M059J (cell line): ENCODE results near the gene PSMA2. TPM values are rescaled to one million over a fixed set of nuclear protein-coding genes. Genes with fewer than 3 reads are reported as not detected.

Experiments
- DNase-seq: peaks from one replicate; pipeline ENCODE4 v3.0.0-alpha.2; 2012; ENCODE audit warnings: low read depth
- total RNA-seq: library from RNA; depleted of rRNA; stranded (reverse); fragments of >200 nt; shearing (Covaris generic); gene quantifications from 2 replicates; pipeline ENCODE4 v1.2.3, GENCODE V29; 2014

Gene PSMA2
- total RNA-seq, 1 experiment from 2014 or later, result 306 TPM

DNA sequence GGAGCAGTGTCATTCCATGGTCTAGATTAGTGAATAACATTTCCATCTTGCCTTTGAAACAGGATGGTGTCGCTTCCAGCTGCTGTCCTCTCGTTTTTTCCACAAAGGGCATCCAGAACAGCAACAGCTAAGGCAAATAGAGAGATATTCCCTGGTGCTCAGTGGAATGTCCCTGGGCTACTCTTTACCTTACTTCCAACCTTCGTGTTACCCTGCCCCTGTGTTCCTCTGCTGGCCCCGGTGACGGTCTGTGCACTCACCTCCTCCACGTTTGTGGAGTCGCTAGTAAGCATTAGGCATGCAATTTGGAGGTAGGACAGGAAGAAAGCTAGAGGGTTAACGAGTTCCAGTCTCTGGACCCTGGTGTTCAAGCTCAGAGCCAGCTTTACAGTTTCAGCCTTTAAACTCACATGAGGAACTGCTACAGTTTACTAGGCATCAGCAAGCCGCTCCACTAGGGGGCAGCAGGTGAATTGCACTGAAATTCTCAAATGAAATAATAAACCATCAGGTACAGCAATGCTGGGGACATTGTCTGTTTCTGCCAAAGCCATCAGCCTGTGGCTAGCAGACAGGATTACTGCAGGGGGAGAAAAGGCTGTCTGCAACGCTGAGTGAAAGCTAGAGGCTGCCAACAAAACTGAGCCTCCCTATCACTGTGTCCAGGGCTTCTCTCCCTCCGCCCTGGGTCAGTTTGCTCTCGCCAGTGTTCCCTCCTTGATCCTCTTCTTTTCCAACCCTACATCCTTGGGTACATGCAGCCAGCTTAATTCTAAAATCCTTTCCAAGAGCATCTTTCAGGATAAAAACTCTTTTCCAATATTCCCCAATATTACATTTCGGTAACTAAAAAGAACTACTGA is 9.2 kb upstream of the PSMA2 start:
- peak; percentile 71 for DNase-seq

DNA sequence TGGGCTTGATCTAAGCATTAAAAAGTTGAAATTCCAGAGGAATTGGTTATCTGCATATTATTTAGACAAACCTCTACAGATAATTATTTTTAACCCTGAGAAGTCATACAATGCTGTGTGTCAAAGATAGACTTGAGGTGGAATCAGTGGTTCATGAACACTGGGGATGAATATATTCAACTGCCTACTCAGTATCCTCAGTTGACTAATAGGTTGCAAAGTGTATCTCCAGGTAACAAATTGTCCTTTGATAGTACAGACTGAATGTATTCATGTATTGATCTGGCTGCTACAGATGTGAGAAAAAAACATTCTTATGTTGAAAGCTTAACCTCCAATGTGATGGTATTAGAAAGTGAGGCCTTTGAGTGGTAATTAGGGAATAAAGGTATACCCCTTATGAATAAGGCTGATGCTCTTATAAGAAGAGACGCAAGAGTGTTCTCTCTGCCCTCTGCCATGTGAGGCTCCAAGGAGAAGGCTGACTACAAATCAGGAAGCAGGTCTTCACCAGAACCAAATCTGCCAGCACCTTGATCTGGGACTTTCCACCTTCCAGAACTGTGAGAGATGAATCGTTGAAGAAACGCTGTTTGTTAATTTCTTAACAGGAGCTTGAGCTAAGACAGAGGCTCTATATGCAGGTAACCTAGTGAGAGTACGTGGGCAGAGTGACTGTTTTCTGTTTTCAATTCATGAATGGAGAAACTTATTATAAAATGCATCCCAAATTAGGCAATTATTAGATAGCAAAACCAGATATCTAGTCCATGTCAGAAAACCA is 7.7 kb upstream of the PSMA2 start:
- no peak for DNase-seq

DNA sequence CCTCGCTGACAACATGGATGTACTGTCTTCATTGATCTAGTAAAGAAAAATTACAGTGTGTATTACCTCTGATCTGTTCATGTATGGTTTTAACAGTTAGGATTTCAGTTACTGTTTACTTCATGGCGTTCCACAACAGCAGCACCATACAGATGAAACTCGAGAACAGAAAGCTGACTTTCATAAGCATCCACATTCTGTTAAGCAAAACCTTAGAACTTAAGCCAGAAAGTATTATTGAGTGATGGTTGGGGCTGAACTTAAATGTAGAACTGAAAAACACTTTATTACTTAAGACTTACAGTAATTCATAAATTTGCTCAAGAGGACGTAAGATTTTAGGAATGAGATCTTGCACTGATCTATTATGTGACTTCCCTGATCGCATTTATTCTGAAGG is 3.9 kb upstream of the PSMA2 start:
- DNase-seq, result no peak

- no peak for DNase-seq
These were observed 2.3 kb upstream of the PSMA2 start for GRCh38 chr7:42934291-42934690.

- peak; percentile 48 for DNase-seq
These were observed 1.0 kb upstream of the PSMA2 start for GRCh38 chr7:42932811-42933591.

- DNase-seq, result peak; percentile 44
These were observed 534 bp downstream of the PSMA2 start for GRCh38 chr7:42931447-42931833.

DNA sequence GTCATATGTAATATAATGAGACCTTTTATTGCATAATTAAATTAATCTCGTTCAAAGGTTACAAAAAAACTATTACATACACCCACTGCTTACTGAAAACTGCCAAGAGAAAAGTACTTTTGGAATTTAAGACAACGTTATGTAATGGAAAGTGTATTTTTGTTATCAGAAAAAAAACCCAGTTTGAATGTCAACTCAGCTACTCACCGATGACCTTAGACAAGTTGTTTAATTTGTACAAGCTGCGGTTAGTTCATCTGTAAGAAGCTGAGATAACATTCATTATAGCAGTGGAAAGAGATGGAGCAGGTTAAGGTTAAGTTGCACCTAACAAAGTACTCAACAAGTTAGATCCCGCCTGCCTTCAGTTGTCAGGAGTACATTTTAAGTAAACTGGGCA is 1.1 kb downstream of the PSMA2 start:
- DNase-seq, result peak; percentile 20

GRCh38 chr7:42929449-42929848 is 2.5 kb downstream of the PSMA2 start:
- DNase-seq, result no peak

GRCh38 chr7:42928754-42929153 is 3.2 kb downstream of the PSMA2 start:
- no peak for DNase-seq

GRCh38 chr7:42926204-42926603 is 5.8 kb downstream of the PSMA2 start:
- DNase-seq, result no peak

DNA sequence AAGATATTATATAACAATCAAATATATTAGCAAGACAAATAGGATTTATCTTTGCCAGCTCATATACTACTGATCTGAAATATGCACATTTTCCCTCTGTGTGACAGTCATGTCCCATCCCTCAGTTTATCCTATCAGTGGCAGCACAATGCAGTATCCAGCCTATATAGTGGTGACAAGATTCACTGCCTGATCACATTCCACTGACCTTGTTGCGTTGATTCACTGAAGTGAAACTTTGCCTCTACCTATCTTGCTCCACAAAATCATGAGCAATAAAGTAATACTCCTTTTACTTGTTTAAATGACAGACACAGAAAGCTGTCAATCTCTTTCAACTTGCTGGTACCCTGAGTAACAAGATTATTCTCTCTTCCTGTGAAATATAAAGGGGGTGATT is 6.3 kb downstream of the PSMA2 start:
- no peak for DNase-seq

DNA sequence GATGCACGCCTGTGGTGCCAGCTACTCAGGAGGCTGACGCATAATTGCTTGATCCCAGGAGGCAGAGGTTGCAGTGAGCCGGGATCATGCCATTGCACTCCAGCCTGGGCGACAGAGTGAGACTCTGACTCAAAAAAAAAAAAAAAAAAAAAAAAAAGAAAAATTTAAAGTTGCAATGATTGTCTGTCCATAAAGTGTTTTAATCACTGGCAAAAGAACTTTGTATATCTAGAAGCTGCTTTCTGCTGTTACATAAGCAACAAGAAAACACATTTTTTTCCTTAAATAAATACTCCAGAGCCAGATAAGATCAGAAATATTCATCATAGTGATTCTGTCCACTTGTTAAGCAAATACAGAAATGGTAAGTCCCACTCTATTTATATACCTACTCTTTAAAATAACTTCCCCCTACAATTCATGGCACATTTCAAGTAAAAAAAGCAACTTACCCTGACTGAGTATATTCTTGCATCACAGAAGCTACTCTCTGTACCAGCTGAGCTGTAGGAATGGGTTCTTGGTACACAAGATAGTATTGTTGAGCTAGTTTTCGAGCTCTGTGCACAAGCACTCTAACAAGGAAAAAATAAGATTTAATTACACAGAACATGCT is 7.6 kb downstream of the PSMA2 start:
- DNase-seq, result no peak

- DNase-seq, result no peak
These were observed 9.8 kb downstream of the PSMA2 start for GRCh38 chr7:42922017-42922753.

DNA sequence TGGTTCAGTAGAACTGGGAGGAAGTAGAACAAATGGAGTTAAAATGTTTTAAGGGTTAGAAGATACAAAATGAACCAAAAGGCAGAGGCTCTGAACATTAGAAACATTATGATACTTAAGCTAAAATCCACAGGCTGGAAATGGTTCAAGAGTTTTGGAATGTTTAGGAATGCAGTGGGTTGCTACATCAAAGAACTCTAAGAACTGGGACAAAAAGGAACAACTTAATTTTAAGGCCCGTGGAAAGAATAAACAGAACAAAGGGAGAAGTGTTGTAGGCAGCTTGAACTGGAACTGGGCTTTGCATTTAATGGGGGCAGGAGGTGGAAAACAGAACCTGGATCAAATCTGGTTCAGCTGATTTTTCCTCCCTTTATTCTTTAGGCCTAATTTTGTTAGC is 16.6 kb downstream of the PSMA2 start:
- DNase-seq, result peak; percentile 32

GRCh38 chr7:42914421-42915045 is 17.4 kb downstream of the PSMA2 start:
- peak; percentile 78 for DNase-seq

DNA sequence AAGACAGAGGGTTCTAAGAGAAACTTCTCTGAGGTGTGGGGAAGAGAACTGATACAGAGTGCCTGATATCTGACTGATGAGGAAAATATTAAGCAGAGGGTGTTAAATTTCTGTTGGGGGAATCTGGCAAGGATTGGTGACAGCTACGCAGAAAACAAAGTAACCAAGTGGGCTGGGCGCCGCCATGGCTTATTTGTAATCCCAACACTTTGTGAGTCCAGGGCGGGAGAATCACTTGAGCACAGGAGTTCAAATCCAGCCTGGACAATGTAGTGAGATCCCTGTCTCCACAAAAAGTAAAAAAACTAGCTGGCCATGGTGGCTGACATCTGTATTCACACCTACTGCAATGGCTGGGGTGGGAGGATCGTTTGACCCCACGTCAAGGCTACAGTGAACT is 18.0 kb downstream of the PSMA2 start:
- no peak for DNase-seq

GRCh38 chr7:42913591-42913990 is 18.4 kb downstream of the PSMA2 start:
- peak; percentile 12 for DNase-seq

DNA sequence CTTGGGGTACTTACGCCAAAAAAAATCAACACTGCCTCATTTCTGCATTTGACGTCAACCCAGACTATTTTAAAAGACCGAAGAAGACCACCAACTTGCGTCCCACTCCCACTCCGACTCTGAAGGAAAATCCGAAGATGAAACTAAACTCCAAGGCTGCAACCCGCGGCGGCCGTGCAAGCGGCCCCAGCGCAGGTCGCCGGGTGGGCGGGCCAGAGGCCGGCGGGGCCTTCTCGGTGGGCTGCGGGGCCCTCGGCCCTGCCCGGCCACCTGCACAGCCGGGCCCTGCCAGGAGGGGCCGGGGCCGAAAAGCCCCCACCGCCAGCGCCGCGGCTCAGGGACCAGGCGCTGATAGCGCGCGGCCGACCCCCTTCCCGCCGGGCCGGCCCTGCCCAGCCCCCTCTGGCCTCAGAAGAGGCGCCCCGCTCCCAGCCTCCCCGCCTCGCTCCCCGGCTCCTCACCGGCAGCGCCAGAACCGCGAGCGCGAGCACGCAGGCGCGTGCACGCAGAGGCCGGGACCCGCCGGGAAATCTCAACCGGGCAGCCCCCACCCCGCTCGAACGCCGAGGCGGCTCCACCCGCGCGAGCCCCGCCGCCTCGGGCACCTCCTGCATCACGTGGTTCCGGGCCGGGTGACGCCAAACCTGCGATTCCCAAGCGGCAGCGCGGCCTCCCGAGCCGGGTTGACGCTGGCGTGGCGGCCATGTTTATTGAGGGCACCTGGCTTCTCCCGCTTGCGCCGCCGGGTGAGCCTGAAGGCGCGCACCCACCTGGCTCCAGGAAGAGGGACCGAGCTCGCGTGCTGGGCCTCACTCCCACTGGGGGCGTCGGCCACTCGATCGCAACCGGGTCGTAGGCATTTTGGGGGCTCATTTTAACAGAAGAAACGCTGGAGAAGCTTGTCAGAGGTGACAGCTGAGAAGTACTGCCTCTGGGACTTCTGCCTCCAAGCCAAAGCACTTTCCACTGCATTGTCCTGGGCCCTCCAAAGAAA is 20.2 kb downstream of the PSMA2 start, which contains the start of gene C7orf25:
TSS of gene C7orf25 (minus strand) at position 617 of the 994 bp plus-strand sequence. CDS start 1,170 bp downstream, outside the sequence.
- peak; percentile 91 for DNase-seq

DNA sequence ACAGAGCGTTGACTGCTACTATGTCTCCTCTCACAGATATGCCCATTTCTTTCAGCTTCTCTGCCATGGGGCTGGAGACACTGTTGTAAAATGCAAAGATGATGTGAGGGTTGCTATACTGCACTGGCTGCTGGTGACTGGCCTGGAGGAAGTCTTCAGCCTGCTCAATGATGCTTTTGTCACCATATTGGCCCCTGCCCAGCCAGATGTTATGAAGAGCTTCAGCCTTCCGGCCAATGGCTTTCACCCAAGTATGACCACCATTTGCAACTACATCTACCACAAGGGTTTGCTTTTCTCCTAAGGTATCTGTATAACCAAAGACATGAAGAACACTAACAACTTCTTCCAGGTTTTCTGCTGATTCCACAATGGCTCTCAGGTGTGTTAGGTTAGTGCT is 21.7 kb downstream of the PSMA2 start:
- DNase-seq, result no peak
